ENCODE data around the gene DHRS4L2.
"Not testable (repeated sequence)": the region's sequence is repeated elsewhere in the genome, so short reads cannot be mapped to it uniquely, and the experiment has no call there.

DHRS4L2 gene

DNA sequence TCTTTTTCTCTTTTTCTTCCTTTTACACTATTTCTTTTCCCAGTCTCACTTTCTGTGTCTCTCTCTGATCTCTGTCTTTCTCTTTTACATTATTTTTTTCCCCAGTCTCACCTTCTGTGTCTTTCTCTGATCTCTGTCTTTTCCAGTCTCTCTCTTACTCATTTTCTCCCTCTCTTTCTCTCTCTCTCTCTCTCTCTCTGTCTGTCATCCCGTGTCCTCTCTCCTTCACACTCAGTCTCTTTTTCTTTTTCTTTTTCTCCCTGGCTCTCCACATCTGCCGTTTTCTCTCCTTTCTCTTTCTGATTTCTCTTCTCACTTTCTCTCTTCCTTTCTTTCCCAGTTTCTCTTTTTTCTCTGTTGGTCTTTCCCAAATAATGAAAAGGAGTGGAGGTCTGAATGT is 22.3 kb downstream of the DHRS4L2 start:
- DNase-seq (ENCODE audit: low read depth), result no peak
- H3K4me3 ChIP-seq (ENCODE audit: low read length), result no peak overlapping the region
- TF ChIP-seq, protein P1, sequence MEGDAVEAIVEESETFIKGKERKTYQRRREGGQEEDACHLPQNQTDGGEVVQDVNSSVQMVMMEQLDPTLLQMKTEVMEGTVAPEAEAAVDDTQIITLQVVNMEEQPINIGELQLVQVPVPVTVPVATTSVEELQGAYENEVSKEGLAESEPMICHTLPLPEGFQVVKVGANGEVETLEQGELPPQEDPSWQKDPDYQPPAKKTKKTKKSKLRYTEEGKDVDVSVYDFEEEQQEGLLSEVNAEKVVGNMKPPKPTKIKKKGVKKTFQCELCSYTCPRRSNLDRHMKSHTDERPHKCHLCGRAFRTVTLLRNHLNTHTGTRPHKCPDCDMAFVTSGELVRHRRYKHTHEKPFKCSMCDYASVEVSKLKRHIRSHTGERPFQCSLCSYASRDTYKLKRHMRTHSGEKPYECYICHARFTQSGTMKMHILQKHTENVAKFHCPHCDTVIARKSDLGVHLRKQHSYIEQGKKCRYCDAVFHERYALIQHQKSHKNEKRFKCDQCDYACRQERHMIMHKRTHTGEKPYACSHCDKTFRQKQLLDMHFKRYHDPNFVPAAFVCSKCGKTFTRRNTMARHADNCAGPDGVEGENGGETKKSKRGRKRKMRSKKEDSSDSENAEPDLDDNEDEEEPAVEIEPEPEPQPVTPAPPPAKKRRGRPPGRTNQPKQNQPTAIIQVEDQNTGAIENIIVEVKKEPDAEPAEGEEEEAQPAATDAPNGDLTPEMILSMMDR (conservative IDR thresholded peaks at IDR 0.05; ENCODE audit: low read length), result no peak

DNA sequence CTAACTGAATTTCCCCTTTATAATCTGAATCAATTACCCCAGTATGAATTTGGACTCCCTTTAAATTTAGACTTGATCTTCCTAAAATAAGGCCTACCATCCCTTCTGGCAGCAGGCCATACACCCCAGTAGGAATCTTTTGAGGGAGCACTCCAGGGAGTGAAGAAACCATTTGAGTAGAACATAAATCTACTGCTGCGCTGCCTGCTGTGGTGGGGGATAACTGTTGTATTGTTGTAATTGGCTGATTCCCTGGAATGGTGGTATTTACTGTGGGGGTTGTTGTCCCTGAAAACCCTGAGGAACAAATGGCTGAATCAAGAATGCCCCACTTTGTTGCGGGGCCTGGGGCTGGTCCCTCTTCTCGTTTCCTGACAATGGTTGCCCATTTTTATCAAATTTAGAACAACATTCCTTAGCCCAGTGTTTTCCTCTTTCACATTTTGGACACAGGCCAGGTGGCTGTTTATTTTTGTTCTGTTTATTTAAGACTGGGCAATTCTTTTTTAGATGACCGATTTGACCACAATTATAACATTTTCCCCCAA is 24.1 kb downstream of the DHRS4L2 start:
- not testable (repeated sequence) for DNase-seq (ENCODE audit: low read depth); H3K4me3 ChIP-seq (ENCODE audit: low read length)

DNA sequence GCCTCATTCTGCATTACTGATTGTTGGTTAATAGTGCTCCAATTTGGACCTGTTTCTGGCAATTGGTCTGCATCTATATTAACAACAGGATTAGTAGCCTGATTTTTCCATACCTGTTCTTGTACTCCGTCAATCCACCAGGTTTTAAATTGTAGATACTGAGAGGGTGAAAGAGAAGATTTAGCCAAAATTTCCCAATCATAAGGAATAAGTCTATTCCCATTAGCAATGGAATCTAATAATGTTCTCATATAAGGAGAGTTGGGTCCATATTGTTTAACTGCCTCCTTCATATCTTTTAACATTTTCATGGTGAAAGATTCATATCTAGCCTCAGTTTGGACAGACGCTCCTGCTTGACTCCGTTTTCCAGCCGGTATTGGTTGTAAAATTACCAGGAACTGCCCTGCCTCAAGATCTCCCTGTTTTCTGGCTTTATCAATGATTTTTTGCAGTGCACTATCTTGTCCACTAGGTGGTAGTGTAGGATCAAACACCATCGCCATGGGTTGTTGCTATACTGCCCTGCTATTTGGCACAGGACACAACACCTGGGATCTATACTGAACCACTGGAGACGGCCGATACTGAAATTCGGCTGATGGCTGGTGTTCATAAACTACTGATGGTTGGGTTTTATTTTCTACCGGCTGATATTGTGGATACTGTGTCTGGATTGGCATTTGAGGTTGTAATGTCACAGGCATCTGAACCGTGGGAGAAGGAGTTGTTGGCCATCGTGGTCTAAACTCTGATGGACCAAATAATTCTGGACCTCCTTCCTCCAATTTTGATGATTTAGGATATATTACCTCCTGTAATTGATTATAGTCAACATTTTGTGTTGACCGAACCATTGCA is 25.2 kb downstream of the DHRS4L2 start:
- DNase-seq (ENCODE audit: low read depth), result peak; percentile 64
- TF ChIP-seq, protein P1 (conservative IDR thresholded peaks at IDR 0.05; ENCODE audit: low read length), result peak; percentile 96
- no peak overlapping the region for H3K4me3 ChIP-seq (ENCODE audit: low read length)

DNA sequence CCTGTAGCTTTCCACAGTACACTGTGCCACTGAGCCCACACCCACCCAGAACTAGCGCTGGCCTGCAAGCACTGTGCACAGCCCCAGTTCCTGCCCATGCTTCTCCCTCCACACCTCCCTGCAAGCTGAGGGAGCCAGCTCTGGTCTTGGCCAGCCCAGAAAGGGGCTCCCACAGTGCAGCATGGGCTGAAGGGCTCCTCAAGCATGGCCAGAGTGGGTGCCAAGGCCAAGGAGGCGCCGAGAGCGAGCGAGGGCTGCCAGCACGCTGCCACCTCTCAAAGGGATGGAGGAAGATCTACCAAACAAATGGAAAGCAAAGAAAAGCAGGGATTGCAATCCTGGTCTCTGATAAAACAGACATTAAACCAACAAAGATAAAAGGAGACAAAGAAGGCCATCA is 27.0 kb downstream of the DHRS4L2 start:
- DNase-seq (ENCODE audit: low read depth); H3K4me3 ChIP-seq (ENCODE audit: low read length): not testable (repeated sequence)

DNA sequence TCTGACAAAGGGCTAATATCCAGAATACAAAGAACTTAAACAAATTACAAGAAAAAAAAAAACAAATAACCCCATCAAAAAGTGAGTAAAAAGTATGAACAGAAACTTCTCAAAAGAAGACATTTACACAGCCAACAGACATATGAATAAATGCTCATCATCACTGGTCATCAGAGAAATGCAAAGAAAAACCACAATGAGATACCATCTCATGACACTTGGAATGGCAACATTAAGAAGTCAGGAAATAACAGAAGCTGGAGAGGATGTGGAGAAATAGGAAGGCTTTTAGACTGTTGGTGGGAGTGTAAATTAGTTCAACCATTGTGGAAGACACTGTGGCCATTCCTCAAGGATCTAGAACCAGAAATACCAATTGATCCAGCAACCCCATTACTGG is 30.2 kb downstream of the DHRS4L2 start:
- H3K4me3 ChIP-seq (ENCODE audit: low read length); DNase-seq (ENCODE audit: low read depth): not testable (repeated sequence)

DNA sequence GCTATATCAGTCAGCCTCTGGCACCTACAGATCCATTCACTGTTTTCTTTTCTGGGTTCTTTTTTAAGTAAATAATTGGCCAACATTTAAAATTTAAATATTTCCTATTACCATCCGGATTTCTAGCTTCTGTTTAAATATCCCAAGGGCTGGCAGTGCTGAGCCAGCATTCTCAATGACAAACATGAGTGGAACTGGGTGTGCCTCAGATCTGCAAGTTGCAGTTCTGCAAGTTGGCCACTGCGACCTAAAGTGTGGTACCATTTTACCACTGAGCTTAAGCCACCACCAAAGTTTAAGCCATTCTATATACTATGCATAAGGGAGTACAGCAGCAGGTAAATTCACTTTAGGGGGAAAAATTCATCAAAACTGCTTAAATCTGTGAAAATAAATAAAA is 31.2 kb downstream of the DHRS4L2 start:
- TF ChIP-seq, protein P1 (conservative IDR thresholded peaks at IDR 0.05; ENCODE audit: low read length), result peak; percentile 21
- not testable (repeated sequence) for H3K4me3 ChIP-seq (ENCODE audit: low read length); DNase-seq (ENCODE audit: low read depth)

DNA sequence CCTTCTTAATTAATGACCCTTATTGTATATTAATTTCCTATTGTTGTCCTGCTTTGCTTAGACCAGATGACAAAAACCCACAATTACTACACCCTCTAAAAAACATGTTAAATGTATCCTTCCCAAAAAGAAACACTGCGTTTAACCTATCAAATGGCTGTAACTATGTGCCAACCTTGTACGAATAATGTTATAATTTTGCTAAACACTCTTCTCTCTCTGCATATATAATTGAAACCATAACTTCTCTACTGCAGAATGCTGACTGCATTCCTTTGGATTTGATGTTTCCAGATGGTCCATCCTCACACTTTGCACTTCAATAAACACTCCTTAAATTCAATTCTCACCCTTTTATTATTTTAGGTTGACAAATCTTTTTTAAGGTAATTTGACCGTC is 31.8 kb downstream of the DHRS4L2 start:
- peak; percentile 15 for DNase-seq (ENCODE audit: low read depth)
- not testable (repeated sequence) for H3K4me3 ChIP-seq (ENCODE audit: low read length)

DNA sequence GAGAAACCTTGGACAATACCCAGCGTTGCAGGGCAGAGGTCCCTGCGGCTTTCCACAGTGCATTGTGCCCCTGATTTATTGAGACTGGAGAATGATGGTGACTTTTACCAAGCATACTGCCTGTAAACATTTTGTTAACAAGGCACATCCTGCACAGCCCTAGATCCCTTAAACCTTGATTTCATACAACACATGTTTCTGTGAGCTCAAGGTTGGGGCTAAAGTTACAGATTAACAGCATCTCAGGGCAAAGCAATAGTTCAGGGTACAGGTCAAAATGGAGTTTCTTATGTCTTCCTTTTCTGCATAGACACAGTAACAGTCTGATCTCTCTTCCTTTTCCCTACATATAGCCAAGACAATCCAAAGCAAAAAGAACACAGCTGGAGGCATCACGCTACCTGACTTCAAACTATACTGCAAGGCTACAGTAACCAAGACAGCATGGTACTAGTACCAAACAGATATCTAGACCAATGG is 36.2 kb downstream of the DHRS4L2 start:
- H3K4me3 ChIP-seq (ENCODE audit: low read length); DNase-seq (ENCODE audit: low read depth): not testable (repeated sequence)

DNA sequence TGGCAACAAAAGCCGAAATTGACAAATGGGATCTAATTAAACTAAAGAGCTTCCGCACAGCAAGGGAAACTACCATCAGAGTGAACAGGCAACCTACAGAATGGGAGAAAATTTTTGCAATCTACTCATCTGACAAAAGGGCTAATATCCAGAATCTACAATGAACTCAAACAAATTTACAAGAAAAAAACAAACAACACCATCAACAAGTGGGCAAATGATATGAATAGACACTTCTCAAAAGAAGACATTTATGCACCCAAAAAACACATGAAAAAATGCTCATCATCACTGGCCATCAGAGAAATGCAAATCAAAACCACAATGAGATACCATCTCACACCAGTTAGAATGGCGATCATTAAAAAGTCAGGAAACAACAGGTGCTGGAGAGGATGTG is 41.0 kb downstream of the DHRS4L2 start:
- H3K4me3 ChIP-seq (ENCODE audit: low read length), result not testable (repeated sequence)

DNA sequence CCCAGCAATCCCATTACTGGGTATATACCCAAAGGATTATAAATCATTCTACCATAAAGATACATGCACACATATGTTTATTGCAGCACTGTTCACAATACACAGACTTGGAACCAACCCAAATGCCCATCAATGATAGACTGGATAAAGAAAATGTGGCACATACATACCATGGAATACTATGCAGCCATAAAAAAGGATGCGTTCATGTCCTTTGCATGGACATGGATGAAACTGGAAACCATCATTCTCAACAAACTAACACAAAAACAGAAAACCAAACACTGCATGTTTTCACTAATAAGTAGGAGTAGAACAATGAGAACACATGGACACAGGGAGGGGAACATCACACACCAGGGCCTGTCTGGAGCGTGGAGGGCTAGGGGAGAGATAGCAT is 42.6 kb downstream of the DHRS4L2 start:
- DNase-seq (ENCODE audit: low read depth); H3K4me3 ChIP-seq (ENCODE audit: low read length): not testable (repeated sequence)

More for the DNA sequence above, 41.0 kb downstream of the DHRS4L2 start:
- not testable (repeated sequence) for DNase-seq (ENCODE audit: low read depth)

DNA sequence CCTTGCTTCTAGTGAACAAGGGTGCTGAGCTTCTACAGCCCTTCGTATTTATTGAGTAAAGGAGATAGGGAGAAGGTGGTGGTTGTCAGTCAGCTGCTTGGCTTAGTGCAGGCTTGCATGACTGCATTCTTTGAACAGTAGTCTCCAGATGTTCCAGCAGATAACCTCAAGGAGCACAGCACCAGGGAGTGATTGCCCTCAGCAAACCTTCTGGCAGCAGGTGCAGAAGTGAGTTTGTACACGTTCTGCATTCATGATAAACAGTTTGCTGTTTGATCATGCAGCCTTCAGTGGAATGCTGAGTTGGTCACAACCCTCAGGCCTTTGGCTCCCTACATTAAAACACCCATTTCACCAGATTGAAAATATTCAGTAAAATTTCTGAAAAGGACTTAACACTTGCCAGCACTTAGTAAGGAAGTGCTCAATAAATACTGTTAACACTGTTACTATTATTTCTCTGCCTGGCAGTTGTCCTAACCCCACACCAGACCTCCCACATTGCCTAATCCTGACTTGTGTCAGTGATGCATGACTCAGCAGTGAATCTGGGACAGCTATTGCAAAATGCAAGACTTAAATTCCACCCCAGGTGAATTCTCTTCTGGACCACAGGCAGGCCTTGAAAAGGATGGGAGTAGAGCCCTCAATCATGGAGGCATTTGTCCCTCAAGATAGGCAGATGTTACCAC is 44.1 kb downstream of the DHRS4L2 start:
- TF ChIP-seq, protein P1 (conservative IDR thresholded peaks at IDR 0.05; ENCODE audit: low read length), result no peak
- peak; percentile 94 for DNase-seq (ENCODE audit: low read depth)
- no peak overlapping the region for H3K4me3 ChIP-seq (ENCODE audit: low read length)

DNA sequence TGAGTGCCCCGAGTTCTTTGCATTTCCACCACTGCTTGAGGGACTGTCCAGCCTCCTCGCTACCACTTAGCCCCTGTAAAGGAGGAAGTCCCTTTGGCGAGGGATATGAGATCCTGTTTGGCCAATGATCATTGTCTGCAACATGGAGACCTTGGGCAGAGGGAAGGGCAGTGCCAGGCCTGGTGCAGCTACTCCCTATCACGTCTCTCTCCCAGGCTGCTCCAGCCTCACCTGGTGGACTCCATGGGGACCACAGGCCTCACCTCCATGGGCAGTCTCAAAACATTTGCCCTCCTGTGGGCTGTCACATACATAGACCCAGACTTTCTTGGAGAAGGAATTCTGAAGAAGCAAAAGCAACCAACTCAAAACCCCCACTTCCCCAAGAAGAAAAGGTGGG is 47.0 kb downstream of the DHRS4L2 start:
- H3K4me3 ChIP-seq (ENCODE audit: low read length); DNase-seq (ENCODE audit: low read depth): not testable (repeated sequence)

Measured in AG10803 (cell line).